G401.6 (cell line): ENCODE data around the gene GUCY1A1.

ENCODE experiments used
- FAIRE-seq: peaks from 2 replicates; lab custom pipeline; 2012; peaks lifted over from hg19 to GRCh38; lab: Jason Lieb, UNC

GUCY1A1 gene

GRCh38 chr4:155780775-155781174 is 114.1 kb downstream of the GUCY1A1 start:
- no peak for FAIRE-seq

- peak; percentile 66 for FAIRE-seq
Observed at GRCh38 chr4:155781249-155781831, 114.7 kb downstream of the GUCY1A1 start.
